ENCODE data around the gene CLCN4.

The CLCN4 gene

DNA sequence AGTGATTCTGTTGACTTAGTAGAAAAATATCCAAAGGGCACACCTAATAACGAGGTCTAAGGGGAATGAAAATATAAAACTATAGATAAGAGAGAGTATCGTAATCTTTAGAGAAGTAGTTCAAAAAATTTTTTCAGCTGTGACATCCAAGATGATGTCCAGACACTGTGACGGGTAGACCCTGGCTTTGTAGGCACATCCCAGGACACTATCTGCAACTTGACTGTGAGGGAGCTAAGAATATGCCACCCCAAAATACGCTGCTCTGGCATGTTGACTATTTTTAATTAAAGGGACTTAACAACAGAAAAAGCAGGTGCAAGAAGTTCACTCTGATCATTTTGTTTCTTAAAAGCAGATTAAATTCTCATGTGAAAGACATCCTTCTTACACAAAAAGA, 89.5 kb downstream of the CLCN4 start:
- no peak for DNase-seq (ENCODE audit: low spot score)
- TF ChIP-seq, protein P1, sequence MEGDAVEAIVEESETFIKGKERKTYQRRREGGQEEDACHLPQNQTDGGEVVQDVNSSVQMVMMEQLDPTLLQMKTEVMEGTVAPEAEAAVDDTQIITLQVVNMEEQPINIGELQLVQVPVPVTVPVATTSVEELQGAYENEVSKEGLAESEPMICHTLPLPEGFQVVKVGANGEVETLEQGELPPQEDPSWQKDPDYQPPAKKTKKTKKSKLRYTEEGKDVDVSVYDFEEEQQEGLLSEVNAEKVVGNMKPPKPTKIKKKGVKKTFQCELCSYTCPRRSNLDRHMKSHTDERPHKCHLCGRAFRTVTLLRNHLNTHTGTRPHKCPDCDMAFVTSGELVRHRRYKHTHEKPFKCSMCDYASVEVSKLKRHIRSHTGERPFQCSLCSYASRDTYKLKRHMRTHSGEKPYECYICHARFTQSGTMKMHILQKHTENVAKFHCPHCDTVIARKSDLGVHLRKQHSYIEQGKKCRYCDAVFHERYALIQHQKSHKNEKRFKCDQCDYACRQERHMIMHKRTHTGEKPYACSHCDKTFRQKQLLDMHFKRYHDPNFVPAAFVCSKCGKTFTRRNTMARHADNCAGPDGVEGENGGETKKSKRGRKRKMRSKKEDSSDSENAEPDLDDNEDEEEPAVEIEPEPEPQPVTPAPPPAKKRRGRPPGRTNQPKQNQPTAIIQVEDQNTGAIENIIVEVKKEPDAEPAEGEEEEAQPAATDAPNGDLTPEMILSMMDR (IDR thresholded peaks at IDR 0.05; ENCODE audit: extremely low read depth, missing control alignments) = no peak

DNA sequence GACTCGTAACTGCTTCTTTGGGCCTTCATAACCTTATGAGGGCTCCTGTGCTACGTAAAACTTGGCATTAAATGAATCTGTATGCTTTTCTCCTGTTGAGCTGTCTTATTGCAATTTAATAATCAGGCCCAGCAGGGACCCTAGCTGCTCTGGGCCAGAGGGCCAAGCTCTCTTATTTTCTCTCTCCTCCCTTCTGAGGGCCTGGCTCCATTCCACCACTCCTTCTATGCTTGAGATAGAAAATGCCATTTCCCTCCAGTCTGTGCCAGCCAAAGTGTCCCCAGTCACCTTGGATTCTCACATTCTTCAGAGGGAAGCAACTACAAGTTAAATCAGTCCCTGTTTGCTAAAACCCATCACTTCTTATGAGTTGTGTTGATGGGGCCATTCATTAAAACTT, 90.1 kb downstream of the CLCN4 start:
- TF ChIP-seq, protein P1 (IDR thresholded peaks at IDR 0.05; ENCODE audit: extremely low read depth, missing control alignments) = no peak
- DNase-seq (ENCODE audit: low spot score) = no peak

DNA sequence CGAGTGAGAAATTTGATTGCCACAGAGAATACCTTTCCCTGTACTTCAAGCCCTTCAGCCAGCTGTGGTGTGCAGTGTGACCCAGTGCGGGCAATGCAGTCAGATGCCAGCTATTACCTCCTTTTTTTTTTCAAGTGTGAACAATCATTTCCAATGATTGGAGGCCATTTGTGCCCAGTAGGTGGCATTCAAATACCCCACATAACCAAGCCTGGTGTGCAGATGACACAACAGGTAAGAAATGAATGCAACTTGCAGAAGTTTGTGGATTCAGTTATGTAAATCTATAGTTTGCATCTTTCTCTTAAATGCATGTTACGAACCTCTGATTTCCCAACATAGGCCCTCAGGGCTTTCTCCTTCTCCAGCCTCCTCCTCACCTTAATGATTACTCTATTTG, 98.0 kb downstream of the CLCN4 start:
- TF ChIP-seq, protein P1 (IDR thresholded peaks at IDR 0.05; ENCODE audit: extremely low read depth, missing control alignments) = no peak
- DNase-seq (ENCODE audit: low spot score) = no peak

- TF ChIP-seq, protein P1 (IDR thresholded peaks at IDR 0.05; ENCODE audit: extremely low read depth, missing control alignments) = no peak
These were observed 102.9 kb downstream of the CLCN4 start for GRCh38 chrX:10259716-10260115.

DNA sequence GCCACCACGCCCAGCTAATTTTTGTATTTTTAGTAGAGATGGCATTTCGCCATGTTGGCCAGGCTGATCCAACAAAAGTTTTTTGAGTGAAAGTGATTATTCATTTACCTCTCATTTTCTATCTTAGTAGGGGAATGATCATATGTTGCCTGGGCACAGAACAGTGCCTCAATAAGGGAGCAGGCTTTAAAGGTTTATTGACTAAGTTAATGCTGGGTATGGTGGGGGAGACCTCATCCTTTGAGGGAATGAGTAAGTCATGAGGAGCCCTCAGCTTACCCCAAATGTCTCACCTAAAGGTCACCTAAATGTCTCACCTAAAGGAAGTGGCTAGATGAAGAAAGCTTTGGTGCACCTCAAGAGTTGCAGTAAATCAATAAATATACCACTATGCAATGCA, 109.0 kb downstream of the CLCN4 start:
- TF ChIP-seq, protein P1 (IDR thresholded peaks at IDR 0.05; ENCODE audit: extremely low read depth, missing control alignments) = no peak
- DNase-seq (ENCODE audit: low spot score) = no peak

More at GRCh38 chrX:10259716-10260115, 102.9 kb downstream of the CLCN4 start:
- DNase-seq (ENCODE audit: low spot score) = no peak

DNA sequence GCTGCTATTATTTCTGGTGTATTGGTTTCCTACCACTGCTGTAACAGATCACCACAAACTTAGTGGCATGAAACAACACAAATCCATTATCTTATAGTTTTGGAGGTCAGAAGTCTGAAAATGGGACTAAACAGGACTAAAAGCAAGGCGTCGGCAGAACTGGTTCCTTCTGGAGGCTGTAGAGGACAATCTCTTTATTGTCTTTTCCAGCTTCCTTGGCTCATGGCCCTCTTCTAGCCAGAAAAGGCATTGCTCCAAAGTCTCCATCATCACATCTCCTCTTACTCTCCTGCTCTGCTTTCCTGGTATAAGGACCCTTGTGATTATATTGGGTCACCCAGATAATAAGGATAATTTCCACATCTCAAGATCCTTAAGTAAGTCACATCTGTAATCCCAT, 121.9 kb downstream of the CLCN4 start:
- TF ChIP-seq, protein P1 (IDR thresholded peaks at IDR 0.05; ENCODE audit: extremely low read depth, missing control alignments) = no peak
- no peak for DNase-seq (ENCODE audit: low spot score)

DNA sequence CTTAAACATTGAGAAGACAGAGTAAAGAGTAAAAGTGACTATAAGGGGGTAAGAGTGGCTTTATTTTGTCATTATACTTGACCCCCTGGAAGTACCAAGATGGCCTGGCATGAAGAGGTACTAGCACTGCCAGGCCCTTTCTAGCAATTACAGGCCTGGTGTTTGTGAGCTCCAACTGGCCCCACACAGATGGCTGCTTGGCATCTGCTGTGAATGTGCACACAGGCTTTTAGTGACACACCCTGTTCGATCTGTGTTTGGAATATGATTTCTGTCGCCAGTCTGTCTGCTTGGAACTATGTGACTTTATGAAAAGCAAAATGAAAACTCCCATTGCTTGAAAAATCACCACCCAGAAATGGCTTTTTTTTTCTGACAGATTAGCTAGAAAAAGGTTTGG, 123.3 kb downstream of the CLCN4 start:
- no peak for DNase-seq (ENCODE audit: low spot score)
- TF ChIP-seq, protein P1 (IDR thresholded peaks at IDR 0.05; ENCODE audit: extremely low read depth, missing control alignments) = no peak
